NT2/D1 (cell line): Measurements from ENCODE around the gene CSRP1.

Source experiments
- SUZ12 ChIP-seq: IDR thresholded peaks from 2 replicates; pipeline ENCODE4 v1.6.1; 2011; ENCODE audit not compliant: insufficient read length, insufficient read depth; ENCODE audit errors: extremely low read depth
- YY1 ChIP-seq: IDR thresholded peaks from 2 replicates; pipeline ENCODE4 v1.6.1; 2011; ENCODE audit not compliant: insufficient read length, insufficient read depth

- TF ChIP-seq SUZ12 (no peak), YY1 (no peak)
Measured at GRCh38 chr1:201475915-201476669, 30.8 kb downstream of the CSRP1 start.
